ENCODE measurements around the gene IL20RA.

- TF ChIP-seq, protein P1, sequence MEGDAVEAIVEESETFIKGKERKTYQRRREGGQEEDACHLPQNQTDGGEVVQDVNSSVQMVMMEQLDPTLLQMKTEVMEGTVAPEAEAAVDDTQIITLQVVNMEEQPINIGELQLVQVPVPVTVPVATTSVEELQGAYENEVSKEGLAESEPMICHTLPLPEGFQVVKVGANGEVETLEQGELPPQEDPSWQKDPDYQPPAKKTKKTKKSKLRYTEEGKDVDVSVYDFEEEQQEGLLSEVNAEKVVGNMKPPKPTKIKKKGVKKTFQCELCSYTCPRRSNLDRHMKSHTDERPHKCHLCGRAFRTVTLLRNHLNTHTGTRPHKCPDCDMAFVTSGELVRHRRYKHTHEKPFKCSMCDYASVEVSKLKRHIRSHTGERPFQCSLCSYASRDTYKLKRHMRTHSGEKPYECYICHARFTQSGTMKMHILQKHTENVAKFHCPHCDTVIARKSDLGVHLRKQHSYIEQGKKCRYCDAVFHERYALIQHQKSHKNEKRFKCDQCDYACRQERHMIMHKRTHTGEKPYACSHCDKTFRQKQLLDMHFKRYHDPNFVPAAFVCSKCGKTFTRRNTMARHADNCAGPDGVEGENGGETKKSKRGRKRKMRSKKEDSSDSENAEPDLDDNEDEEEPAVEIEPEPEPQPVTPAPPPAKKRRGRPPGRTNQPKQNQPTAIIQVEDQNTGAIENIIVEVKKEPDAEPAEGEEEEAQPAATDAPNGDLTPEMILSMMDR (IDR thresholded peaks at IDR 0.05) = no peak
- no peak for TF ChIP-seq POLR2AphosphoS5 (IDR thresholded peaks at IDR 0.05)
Measured at GRCh38 chr6:136969433-136969832, 75.3 kb downstream of the IL20RA start.
